WTC11 (cell line): ENCODE results near the gene MAPT.

Source experiments
- CTCF ChIP-seq: fragments of 200-600 bp; IDR thresholded peaks from 2 replicates; pipeline ENCODE4 v1.8.0; 2022; ENCODE audit warnings: antibody characterized with exemption
- IRF2 ChIP-seq: sonication (generic); formaldehyde crosslinking; IDR thresholded peaks from 2 replicates; pipeline ENCODE4 v1.8.0; 2022; ENCODE audit warnings: low read depth, missing genetic modification reagents, borderline replicate concordance
- JUN ChIP-seq: sonication (generic); formaldehyde crosslinking; IDR thresholded peaks from 2 replicates; pipeline ENCODE4 v1.8.0; 2023; ENCODE audit warnings: mild to moderate bottlenecking, missing genetic modification reagents
- MYBL2 ChIP-seq: sonication (generic); formaldehyde crosslinking; IDR thresholded peaks from 2 replicates; pipeline ENCODE4 v1.8.1; 2023; ENCODE audit warnings: mild to moderate bottlenecking, moderate library complexity, missing genetic modification reagents
- NR3C1 ChIP-seq: sonication (generic); formaldehyde crosslinking; conservative IDR thresholded peaks from 2 replicates; pipeline ENCODE4 v1.8.1; 2023; ENCODE audit warnings: low read depth, mild to moderate bottlenecking, missing genetic modification reagents
- SMAD3 ChIP-seq: sonication (generic); formaldehyde crosslinking; IDR thresholded peaks from 2 replicates; pipeline ENCODE4 v1.8.0; 2022; ENCODE audit warnings: missing genetic modification reagents, mild to moderate bottlenecking, borderline replicate concordance
- USF2 ChIP-seq: sonication (generic); formaldehyde crosslinking; IDR thresholded peaks from 2 replicates; pipeline ENCODE4 v1.8.1; 2023; ENCODE audit warnings: mild to moderate bottlenecking, missing genetic modification reagents, moderate library complexity

- TF ChIP-seq NR3C1 (CRISPR knock-in tag) (no peak), CTCF (no peak), JUN (CRISPR knock-in tag) (no peak), SMAD3 (CRISPR knock-in tag) (no peak), MYBL2 (CRISPR knock-in tag) (no peak), IRF2 (CRISPR knock-in tag) (no peak), USF2 (CRISPR knock-in tag) (no peak)
Measured at GRCh38 chr17:45986056-45986455, 91.7 kb downstream of the MAPT start.
